SU-DHL-6 (cell line): Measurements from ENCODE around the gene EFNA4.

Experiments
- EZH2phosphoT487 ChIP-seq: fragments of 200-600 bp; sonication (generic), shearing (Covaris generic); conservative IDR thresholded peaks from 2 replicates; pipeline ENCODE4 v1.6.1; 2018; ENCODE audit warnings: mild to moderate bottlenecking, antibody characterized with exemption, low read length, moderate library complexity, mixed read lengths
- TF ChIP-seq, protein P1 (sequence below): fragments of 200-600 bp; sonication (generic); IDR thresholded peaks from one replicate; pipeline ENCODE4 v1.5.1; 2017; ENCODE audit warnings: antibody characterized with exemption, mild to moderate bottlenecking, low read length, moderate library complexity; ENCODE audit not compliant: insufficient read depth, poor library complexity, severe bottlenecking

DNA sequence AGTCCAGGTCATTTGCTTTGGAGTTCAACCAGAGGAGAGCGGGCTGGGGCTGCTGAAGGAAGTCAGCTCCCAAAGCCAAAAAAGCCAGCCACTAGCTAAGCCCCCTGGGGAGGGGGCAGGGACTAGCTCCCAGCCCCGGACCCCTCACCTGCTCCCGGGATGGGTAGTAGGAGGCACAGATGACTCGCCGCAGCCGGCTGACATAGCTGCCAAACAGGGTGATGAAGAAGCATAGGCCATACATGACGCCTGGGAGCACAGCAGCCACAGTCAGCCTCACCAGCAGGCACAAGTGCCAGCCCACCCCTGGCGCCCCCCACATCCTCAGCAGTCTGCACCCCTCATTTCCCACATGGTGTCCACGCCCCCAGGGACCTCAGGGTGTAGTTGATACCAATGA, 37.4 kb upstream of the EFNA4 start:
- TF ChIP-seq, protein P1, sequence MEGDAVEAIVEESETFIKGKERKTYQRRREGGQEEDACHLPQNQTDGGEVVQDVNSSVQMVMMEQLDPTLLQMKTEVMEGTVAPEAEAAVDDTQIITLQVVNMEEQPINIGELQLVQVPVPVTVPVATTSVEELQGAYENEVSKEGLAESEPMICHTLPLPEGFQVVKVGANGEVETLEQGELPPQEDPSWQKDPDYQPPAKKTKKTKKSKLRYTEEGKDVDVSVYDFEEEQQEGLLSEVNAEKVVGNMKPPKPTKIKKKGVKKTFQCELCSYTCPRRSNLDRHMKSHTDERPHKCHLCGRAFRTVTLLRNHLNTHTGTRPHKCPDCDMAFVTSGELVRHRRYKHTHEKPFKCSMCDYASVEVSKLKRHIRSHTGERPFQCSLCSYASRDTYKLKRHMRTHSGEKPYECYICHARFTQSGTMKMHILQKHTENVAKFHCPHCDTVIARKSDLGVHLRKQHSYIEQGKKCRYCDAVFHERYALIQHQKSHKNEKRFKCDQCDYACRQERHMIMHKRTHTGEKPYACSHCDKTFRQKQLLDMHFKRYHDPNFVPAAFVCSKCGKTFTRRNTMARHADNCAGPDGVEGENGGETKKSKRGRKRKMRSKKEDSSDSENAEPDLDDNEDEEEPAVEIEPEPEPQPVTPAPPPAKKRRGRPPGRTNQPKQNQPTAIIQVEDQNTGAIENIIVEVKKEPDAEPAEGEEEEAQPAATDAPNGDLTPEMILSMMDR: no peak
- no peak for TF ChIP-seq EZH2phosphoT487
